Epithelial cell of esophagus (primary cell): ENCODE results near the gene EFTUD2.

Source experiments
- DNase-seq: peaks from one replicate; pipeline ENCODE4 v3.0.0; 2010; ENCODE audit warnings: low read depth
- H3K4me3 ChIP-seq: 2 replicates; pipeline ENCODE4 v1.5.1; 2011; ENCODE audit warnings: mild to moderate bottlenecking, low read length, control low read depth
- TF ChIP-seq, protein P1 (sequence below): IDR thresholded peaks from 2 replicates; pipeline ENCODE4 v1.5.1; 2011; ENCODE audit warnings: low read depth, mild to moderate bottlenecking, low read length, control low read depth, inconsistent platforms; ENCODE audit not compliant: insufficient read depth; ENCODE audit errors: missing control alignments

Gene EFTUD2

DNA sequence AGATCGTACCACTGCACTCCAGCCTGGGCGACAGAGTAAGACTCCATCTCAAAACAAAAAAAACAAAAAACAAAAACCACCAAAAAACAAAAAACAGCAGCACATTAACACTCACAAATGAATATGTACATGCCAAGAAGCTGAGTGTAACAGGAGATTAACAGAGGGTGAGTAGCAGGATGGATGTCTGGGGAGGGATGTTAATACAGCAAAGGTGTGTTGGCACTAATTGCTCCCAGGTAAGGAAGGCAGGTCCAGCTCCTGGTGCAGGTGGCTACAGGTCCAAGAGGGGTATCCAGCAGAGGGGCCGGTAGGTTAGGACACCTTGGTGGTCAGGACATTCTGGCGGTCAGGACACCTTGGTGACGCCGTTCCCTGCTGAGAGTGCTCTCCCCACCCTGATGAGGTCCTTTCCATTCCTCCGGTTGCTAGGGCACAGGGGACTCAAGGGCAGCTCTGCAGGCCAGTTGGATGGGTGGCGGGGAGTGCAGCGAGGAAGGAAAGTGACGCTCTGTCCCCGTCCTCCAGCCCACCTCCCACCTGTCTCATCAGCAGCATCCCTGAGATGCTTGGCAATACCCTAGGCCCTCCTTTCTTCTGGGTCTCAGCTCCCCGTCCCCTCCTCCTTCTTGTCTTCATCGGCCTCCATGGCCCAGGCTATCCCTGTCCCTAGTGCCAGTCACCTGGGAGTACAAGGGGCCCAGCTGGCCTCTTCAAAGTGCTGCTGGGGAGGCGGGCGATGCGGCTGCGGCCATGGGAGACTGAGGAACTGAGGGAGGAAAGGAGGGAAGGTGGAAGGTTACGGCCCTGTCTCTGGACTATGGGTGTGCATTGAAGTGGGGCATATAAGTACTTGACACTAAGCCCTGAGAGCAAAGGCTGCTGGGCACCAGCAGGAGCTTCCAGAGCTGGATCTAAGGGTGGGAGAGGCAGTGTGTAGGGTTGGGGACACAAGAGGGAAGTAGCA, 26.8 kb upstream of the EFTUD2 start:
- no peak for DNase-seq
- no peak overlapping the region for H3K4me3 ChIP-seq
- TF ChIP-seq, protein P1, sequence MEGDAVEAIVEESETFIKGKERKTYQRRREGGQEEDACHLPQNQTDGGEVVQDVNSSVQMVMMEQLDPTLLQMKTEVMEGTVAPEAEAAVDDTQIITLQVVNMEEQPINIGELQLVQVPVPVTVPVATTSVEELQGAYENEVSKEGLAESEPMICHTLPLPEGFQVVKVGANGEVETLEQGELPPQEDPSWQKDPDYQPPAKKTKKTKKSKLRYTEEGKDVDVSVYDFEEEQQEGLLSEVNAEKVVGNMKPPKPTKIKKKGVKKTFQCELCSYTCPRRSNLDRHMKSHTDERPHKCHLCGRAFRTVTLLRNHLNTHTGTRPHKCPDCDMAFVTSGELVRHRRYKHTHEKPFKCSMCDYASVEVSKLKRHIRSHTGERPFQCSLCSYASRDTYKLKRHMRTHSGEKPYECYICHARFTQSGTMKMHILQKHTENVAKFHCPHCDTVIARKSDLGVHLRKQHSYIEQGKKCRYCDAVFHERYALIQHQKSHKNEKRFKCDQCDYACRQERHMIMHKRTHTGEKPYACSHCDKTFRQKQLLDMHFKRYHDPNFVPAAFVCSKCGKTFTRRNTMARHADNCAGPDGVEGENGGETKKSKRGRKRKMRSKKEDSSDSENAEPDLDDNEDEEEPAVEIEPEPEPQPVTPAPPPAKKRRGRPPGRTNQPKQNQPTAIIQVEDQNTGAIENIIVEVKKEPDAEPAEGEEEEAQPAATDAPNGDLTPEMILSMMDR: no peak

DNA sequence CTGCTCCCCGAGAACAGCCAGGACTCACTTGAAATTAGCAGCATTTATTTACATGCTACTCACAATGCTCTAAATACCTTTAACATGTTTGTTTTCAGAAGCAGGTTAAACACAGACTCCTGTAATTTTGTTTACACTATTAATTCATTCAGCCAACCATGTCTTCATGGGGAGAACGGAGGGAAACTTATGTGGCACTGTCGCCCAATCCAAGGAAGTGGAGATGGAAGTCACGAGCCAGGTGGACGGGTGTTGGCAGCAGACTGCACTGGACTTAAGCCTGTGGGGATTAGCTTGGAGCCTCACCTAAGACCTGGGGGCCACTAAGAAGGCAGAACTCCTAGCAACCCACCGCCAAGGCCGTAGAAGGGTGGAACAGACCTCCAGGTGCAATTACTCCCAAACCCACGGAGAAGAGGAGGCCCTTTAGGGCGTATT, 24.9 kb upstream of the EFTUD2 start:
- DNase-seq: no peak
- H3K4me3 ChIP-seq: no peak overlapping the region
- TF ChIP-seq, protein P1: no peak

DNA sequence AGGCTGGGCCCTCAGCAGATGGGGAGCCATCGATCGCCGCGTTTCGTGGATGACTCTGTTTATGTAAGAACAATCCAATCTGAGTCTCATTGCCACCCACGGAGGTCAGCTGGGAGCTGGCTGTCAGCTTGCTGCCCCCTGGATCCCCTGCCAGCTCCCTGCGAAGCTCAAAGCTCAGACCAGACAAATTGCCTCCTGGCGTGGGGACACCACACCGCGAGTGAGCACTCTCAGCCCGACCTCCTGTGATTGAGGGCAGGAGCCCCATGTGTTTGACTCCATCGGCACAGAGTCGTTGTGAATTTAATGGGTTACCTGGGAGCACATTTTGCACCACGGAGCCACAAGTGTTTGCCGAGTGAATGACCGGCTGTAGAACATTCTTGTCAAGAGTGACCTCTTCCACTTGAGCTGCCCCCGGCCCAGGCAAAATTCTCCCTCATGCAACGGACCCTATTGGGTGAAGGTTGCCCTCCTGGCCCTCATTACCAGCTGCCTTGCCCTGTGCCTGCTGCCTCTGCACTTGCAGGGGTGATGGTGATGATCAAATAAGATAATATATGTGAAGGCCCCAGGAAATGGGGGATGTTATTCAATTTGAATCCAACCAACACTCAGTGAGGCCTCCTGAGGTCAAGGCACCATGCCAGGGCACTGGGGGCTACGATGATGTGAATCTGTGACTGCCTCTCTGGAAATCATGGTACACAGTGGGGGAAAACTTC, 23.7 kb upstream of the EFTUD2 start:
- H3K4me3 ChIP-seq: no peak overlapping the region
- TF ChIP-seq, protein P1: no peak
- no peak for DNase-seq

DNA sequence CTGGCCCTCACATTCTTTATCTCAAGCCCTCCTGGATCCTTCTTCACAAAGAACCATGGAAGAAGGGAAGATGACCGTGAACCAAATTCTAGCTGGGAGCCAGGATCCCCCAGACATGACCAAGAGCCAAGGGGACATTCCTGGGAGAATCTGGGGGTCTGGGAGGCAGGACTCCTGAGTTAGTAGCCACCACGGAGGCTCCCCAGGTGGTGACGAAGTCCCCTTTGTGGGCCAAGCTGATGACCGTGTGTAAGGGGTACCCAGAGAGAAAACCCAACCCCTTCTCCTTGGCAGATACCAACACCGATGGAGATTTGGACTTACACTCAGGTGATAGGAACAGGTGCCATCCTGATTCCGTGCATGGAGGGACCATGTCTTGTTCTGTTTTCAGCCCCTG, 22.9 kb upstream of the EFTUD2 start:
- TF ChIP-seq, protein P1: no peak
- no peak overlapping the region for H3K4me3 ChIP-seq
- DNase-seq: no peak

DNA sequence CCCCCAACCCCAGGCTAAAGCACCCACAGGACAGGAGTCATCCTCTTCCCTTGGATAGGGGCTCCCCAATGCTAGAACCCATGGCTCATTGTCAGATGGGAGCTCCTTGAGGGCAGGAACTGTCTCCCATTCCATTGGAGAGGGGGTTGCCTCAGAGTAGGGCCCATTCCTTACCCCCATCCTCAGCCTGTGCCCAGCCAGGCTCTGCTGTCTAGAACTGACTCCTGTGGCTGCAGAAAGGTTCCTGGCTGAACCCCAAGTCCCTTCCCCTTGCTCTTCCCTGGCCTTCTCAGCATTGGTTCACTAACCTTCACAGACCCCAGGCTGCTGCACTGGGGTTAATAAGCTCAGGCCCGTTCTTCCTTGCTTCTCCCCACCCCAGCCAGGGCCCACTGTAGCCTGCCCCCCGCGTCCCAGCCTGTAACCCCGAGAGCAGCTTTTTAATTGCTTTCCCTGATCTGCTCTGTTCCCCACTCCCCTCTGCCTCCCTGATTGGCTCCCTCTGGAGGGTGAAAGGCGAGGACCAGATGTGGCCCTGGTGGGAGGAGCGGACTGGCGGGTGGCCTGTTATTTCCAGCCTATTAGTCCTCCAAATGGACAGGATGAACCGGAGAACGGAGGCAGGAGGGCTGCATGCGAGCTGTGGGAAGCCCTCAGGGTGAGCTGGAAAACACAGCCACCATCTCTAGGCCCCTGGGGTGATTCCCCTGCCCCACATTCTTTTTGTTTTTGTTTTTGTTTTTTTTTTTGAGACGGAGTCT, 22.1 kb upstream of the EFTUD2 start:
- no peak overlapping the region for H3K4me3 ChIP-seq
- TF ChIP-seq, protein P1: no peak
- no peak for DNase-seq

DNA sequence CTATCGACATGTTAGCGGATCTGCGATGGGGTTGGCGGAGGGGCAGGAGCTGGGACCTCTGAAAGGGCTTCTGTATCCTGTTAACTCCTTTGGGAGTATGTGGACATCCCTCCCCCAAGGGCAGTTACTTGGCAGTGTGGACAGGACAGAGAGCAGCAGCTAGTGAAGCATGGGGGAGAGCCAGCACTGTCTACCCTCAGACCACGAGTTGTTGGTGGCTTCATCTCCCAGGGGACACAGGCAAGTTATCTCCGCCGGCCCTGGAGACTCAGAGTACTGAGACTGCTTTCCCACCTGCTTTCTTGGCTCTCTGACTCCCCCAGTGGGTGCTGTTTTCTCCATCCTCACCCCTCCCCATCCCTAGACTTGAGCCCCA, 21.3 kb upstream of the EFTUD2 start:
- no peak overlapping the region for H3K4me3 ChIP-seq
- TF ChIP-seq, protein P1: no peak
- DNase-seq: no peak
